Osteocyte (in vitro differentiated cells): ENCODE data around the gene EMD. TPM values are rescaled to one million over a fixed set of nuclear protein-coding genes. Genes with fewer than 3 reads are reported as not detected.

ENCODE experiments used
- DNase-seq: peaks from one replicate; pipeline ENCODE4 v3.0.0; 2021; ENCODE audit warnings: mixed read lengths; ENCODE audit not compliant: unreplicated experiment; ENCODE audit errors: extremely low spot score
- H3K27ac Mint-ChIP-seq: one replicate; pipeline ENCODE4 v1.8.0; 2021; ENCODE audit warnings: mild to moderate bottlenecking, mixed read lengths; ENCODE audit not compliant: unreplicated experiment
- H3K27me3 Mint-ChIP-seq: one replicate; pipeline ENCODE4 v1.8.0; 2021; ENCODE audit warnings: mixed read lengths; ENCODE audit not compliant: unreplicated experiment
- H3K36me3 Mint-ChIP-seq: one replicate; pipeline ENCODE4 v1.8.0; 2021; ENCODE audit warnings: mixed read lengths; ENCODE audit not compliant: unreplicated experiment
- H3K4me1 Mint-ChIP-seq: one replicate; pipeline ENCODE4 v1.8.0; 2021; ENCODE audit warnings: mixed read lengths; ENCODE audit not compliant: unreplicated experiment
- H3K4me3 Mint-ChIP-seq: one replicate; pipeline ENCODE4 v1.8.0; 2021; ENCODE audit warnings: mild to moderate bottlenecking, moderate library complexity, mixed read lengths; ENCODE audit not compliant: unreplicated experiment
- H3K9me3 Mint-ChIP-seq: one replicate; pipeline ENCODE4 v1.8.0; 2021; ENCODE audit warnings: mixed read lengths; ENCODE audit not compliant: unreplicated experiment
- total RNA-seq: library from RNA; stranded (reverse); gene quantifications from 2 replicates; pipeline ENCODE4 v1.2.1, GENCODE V29; 2021
- TF ChIP-seq, protein P1 (sequence below): fragments of 200-600 bp; sonication (generic); IDR thresholded peaks from 2 replicates; pipeline ENCODE4 v1.5.0; 2021; ENCODE audit warnings: antibody characterized with exemption, mild to moderate bottlenecking, moderate library complexity

Gene EMD
- total RNA-seq, 1 donor from 2014 or later = 73.1 TPM

GRCh38 chrX:154419688-154420401 is 40.8 kb downstream of the EMD start:
- no peak overlapping the region for H3K4me3 Mint-ChIP-seq
- TF ChIP-seq, protein P1, sequence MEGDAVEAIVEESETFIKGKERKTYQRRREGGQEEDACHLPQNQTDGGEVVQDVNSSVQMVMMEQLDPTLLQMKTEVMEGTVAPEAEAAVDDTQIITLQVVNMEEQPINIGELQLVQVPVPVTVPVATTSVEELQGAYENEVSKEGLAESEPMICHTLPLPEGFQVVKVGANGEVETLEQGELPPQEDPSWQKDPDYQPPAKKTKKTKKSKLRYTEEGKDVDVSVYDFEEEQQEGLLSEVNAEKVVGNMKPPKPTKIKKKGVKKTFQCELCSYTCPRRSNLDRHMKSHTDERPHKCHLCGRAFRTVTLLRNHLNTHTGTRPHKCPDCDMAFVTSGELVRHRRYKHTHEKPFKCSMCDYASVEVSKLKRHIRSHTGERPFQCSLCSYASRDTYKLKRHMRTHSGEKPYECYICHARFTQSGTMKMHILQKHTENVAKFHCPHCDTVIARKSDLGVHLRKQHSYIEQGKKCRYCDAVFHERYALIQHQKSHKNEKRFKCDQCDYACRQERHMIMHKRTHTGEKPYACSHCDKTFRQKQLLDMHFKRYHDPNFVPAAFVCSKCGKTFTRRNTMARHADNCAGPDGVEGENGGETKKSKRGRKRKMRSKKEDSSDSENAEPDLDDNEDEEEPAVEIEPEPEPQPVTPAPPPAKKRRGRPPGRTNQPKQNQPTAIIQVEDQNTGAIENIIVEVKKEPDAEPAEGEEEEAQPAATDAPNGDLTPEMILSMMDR = no peak
- H3K4me1 Mint-ChIP-seq = no peaks in the 10 kb centered on the region
- DNase-seq = peak; percentile 81
- no peak overlapping the region for H3K27ac Mint-ChIP-seq
- peaks cover 4% of the 10 kb centered on the region for H3K36me3 Mint-ChIP-seq
- no peaks in the 10 kb centered on the region for H3K27me3 Mint-ChIP-seq
- no peaks in the 10 kb centered on the region for H3K9me3 Mint-ChIP-seq

DNA sequence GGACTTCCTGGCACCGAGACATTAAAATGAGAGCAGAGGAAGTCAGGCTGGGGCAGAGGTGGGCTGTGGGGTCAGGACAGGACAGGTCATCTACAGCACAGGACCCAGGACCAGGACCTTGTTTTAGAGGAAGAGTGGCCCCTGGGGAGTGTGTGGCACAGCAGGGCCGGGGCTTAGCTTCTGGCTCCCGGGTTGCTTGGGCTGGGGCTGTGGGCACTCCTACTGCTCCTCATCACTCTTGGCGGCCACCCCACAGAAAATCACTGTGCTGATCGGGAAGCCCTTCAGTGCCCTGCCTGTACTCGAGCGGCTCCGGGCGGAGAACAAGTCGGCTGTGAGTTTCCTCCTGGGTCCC is 41.3 kb downstream of the EMD start:
- no peak overlapping the region for H3K4me3 Mint-ChIP-seq

GRCh38 chrX:154426916-154427770 is 48.0 kb downstream of the EMD start:
- Mint-ChIP-seq H3K4me1 (peaks cover 20% of the 10 kb centered on the region), H3K9me3 (peaks cover 4% of the 10 kb centered on the region), H3K27me3 (no peaks in the 10 kb centered on the region), H3K36me3 (no peaks in the 10 kb centered on the region), H3K4me3 (peak overlapping the region; percentile 75), H3K27ac (no peak overlapping the region)
- DNase-seq = no peak
- TF ChIP-seq, protein P1 = no peak

More for the DNA sequence above, 41.3 kb downstream of the EMD start:
- TF ChIP-seq, protein P1 = no peak
- peak; percentile 83 for DNase-seq
- Mint-ChIP-seq H3K27ac (no peak overlapping the region), H3K4me1 (no peaks in the 10 kb centered on the region), H3K9me3 (no peaks in the 10 kb centered on the region), H3K36me3 (peaks cover 4% of the 10 kb centered on the region), H3K27me3 (no peaks in the 10 kb centered on the region)

DNA sequence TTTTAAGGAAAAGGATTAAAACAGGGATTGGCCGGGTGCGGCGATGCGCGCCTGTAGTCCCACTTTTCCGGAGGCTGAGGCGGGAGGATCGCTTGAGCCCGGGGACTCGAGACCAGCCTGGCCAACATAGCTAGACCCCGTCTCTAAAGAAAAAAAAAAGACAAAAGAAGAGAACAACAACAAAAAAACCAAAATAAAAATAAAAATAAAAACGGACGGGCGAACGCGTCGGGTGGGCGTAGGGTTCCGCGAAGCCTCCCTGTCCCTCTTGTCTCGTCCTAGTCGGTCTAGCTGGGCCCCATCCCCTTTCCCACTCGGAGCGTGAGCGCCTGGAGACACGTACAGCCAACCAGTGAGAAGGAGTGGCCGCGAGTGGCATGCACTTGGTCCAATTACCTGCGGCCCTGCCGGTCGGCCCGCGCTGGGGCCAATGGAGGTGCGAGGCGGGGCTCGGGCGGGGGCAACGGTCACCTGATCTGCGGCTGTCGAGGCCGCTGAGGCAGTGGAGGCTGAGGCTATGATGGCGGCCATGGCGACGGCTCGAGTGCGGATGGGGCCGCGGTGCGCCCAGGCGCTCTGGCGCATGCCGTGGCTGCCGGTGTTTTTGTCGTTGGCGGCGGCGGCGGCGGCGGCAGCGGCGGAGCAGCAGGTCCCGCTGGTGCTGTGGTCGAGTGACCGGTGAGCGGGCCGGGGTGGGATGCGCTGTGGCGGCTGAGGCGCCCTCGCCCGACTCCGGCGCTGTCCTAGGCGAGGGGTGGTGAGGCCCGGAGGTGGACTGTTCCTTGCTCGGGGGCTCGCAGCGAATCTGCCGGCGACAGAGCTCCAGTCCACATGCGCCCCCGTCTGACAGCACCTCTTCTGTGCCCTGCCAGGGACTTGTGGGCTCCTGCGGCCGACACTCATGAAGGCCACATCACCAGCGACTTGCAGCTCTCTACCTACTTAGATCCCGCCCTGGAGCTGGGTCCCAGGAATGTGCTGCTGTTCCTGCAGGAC is 49.4 kb downstream of the EMD start, which contains the start of gene ATP6AP1:
TSS of gene ATP6AP1 (plus strand) at position 502 of the 996 bp plus-strand sequence. CDS start at position 518, 16 bp downstream.
- no peaks in the 10 kb centered on the region for H3K27me3 Mint-ChIP-seq
- peak; percentile 97 for DNase-seq
- H3K27ac Mint-ChIP-seq = peak within 1 kb of the TSS; percentile 76
- H3K4me1 Mint-ChIP-seq = peaks cover 20% of the 10 kb centered on the region
- peaks cover 4% of the 10 kb centered on the region for H3K9me3 Mint-ChIP-seq
- TF ChIP-seq, protein P1 = no peak
- H3K36me3 Mint-ChIP-seq = no peaks in the 10 kb centered on the region
- H3K4me3 Mint-ChIP-seq = peak within 1 kb of the TSS; percentile 75
